ENCODE measurements around the gene SLIT3. TPM values are rescaled to one million over a fixed set of nuclear protein-coding genes. Genes with fewer than 3 reads are reported as not detected.
A peak's percentile ranks its signal among the peaks of the same experiment; 100 is the strongest.

The SLIT3 gene
- total RNA-seq, 1 donor from 2014 or later: 31.8 TPM

GRCh38 chr5:169272731-169273427 lies 28.1 kb downstream of the SLIT3 start:
- no peaks in the 10 kb centered on the region for H3K27me3 Mint-ChIP-seq (ENCODE audit: unreplicated experiment)
- H3K4me1 Mint-ChIP-seq (ENCODE audit: unreplicated experiment): peaks cover 4% of the 10 kb centered on the region
- TF ChIP-seq, protein P1, sequence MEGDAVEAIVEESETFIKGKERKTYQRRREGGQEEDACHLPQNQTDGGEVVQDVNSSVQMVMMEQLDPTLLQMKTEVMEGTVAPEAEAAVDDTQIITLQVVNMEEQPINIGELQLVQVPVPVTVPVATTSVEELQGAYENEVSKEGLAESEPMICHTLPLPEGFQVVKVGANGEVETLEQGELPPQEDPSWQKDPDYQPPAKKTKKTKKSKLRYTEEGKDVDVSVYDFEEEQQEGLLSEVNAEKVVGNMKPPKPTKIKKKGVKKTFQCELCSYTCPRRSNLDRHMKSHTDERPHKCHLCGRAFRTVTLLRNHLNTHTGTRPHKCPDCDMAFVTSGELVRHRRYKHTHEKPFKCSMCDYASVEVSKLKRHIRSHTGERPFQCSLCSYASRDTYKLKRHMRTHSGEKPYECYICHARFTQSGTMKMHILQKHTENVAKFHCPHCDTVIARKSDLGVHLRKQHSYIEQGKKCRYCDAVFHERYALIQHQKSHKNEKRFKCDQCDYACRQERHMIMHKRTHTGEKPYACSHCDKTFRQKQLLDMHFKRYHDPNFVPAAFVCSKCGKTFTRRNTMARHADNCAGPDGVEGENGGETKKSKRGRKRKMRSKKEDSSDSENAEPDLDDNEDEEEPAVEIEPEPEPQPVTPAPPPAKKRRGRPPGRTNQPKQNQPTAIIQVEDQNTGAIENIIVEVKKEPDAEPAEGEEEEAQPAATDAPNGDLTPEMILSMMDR (IDR thresholded peaks at IDR 0.05): no peak
- H3K27ac Mint-ChIP-seq (ENCODE audit: unreplicated experiment): no peak overlapping the region
- no peaks in the 10 kb centered on the region for H3K36me3 Mint-ChIP-seq (ENCODE audit: unreplicated experiment)
- H3K9me3 Mint-ChIP-seq (ENCODE audit: unreplicated experiment): no peaks in the 10 kb centered on the region
- DNase-seq (ENCODE audit: extremely low spot score, unreplicated experiment): no peak
- H3K4me3 Mint-ChIP-seq (ENCODE audit: unreplicated experiment): no peak overlapping the region

DNA sequence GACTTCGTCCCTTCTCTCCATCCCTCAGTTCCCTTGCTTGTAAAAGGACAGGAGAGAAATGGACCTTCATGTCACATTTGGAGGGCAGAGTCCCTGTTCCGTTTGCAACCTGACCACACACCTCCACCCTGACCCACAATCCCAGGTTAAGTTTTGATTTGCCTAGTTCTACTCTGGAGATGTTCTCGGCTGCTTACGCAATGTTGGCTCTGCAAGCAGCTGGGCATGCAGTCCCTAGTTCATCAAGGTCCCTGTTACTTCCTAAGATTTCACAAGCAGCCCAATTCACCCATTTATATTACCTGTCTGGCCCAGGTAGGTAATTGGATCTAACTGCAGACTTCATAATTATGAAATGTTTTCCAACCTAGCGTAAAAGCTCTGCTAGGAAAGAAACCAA lies 28.8 kb downstream of the SLIT3 start:
- Mint-ChIP-seq H3K27me3 (ENCODE audit: unreplicated experiment) (no peaks in the 10 kb centered on the region), H3K9me3 (ENCODE audit: unreplicated experiment) (no peaks in the 10 kb centered on the region), H3K36me3 (ENCODE audit: unreplicated experiment) (no peaks in the 10 kb centered on the region), H3K4me3 (ENCODE audit: unreplicated experiment) (no peak overlapping the region), H3K27ac (ENCODE audit: unreplicated experiment) (no peak overlapping the region), H3K4me1 (ENCODE audit: unreplicated experiment) (peaks cover 4% of the 10 kb centered on the region)
- TF ChIP-seq, protein P1 (IDR thresholded peaks at IDR 0.05): no peak
- DNase-seq (ENCODE audit: extremely low spot score, unreplicated experiment): no peak

GRCh38 chr5:169270827-169271226 lies 30.1 kb downstream of the SLIT3 start:
- TF ChIP-seq, protein P1 (IDR thresholded peaks at IDR 0.05): no peak
- Mint-ChIP-seq H3K27me3 (ENCODE audit: unreplicated experiment) (no peaks in the 10 kb centered on the region), H3K4me1 (ENCODE audit: unreplicated experiment) (peaks cover 4% of the 10 kb centered on the region), H3K27ac (ENCODE audit: unreplicated experiment) (no peak overlapping the region), H3K36me3 (ENCODE audit: unreplicated experiment) (no peaks in the 10 kb centered on the region), H3K4me3 (ENCODE audit: unreplicated experiment) (no peak overlapping the region), H3K9me3 (ENCODE audit: unreplicated experiment) (no peaks in the 10 kb centered on the region)
- no peak for DNase-seq (ENCODE audit: extremely low spot score, unreplicated experiment)

DNA sequence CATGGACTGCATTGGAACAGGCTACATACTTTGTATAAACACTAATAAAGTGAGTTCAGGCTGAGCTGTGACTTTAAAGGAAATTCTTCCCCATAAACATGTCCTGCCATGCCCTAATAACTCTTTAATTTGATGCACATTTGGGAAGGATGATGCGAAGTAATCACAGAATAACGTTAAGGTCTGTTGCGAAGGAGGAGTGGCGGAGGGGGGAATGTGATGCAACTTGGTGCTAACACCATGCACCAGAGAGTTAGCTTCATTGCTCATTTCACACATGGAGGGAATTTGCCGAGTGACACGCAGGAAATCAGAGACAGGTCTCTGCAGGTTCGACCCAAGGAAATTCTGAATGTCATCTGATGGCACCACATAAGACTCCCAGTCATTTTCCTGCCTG lies 32.9 kb downstream of the SLIT3 start:
- Mint-ChIP-seq H3K4me1 (ENCODE audit: unreplicated experiment) (peaks cover 4% of the 10 kb centered on the region), H3K36me3 (ENCODE audit: unreplicated experiment) (no peaks in the 10 kb centered on the region), H3K4me3 (ENCODE audit: unreplicated experiment) (no peak overlapping the region), H3K9me3 (ENCODE audit: unreplicated experiment) (no peaks in the 10 kb centered on the region), H3K27me3 (ENCODE audit: unreplicated experiment) (no peaks in the 10 kb centered on the region), H3K27ac (ENCODE audit: unreplicated experiment) (no peak overlapping the region)
- no peak for DNase-seq (ENCODE audit: extremely low spot score, unreplicated experiment)
- TF ChIP-seq, protein P1 (IDR thresholded peaks at IDR 0.05): no peak

GRCh38 chr5:169265888-169266287 lies 35.1 kb downstream of the SLIT3 start:
- Mint-ChIP-seq H3K4me1 (ENCODE audit: unreplicated experiment) (peaks cover 8% of the 10 kb centered on the region), H3K4me3 (ENCODE audit: unreplicated experiment) (no peak overlapping the region), H3K9me3 (ENCODE audit: unreplicated experiment) (no peaks in the 10 kb centered on the region), H3K27me3 (ENCODE audit: unreplicated experiment) (no peaks in the 10 kb centered on the region), H3K27ac (ENCODE audit: unreplicated experiment) (no peak overlapping the region), H3K36me3 (ENCODE audit: unreplicated experiment) (no peaks in the 10 kb centered on the region)
- TF ChIP-seq, protein P1 (IDR thresholded peaks at IDR 0.05): peak; percentile 30
- no peak for DNase-seq (ENCODE audit: extremely low spot score, unreplicated experiment)
